Transverse colon (tissue), 4 donors: ENCODE results near the gene LMO4. TPM values are rescaled to one million over a fixed set of nuclear protein-coding genes. Genes with fewer than 3 reads are reported as not detected.
A peak's percentile ranks its signal among the peaks of the same experiment; 100 is the strongest.

Experiments used
- DNase-seq: peaks from one replicate; pipeline ENCODE4 v3.0.0-alpha.2; 2019
- H3K27ac ChIP-seq, 4 donors: fragments of 200-600 bp; sonication (generic); 2 replicates each; pipeline ENCODE4 v1.5.1; 2016 to 2018; ENCODE audit warnings: inconsistent platforms in 4 of 4
- H3K27me3 ChIP-seq: fragments of 200-600 bp; sonication (generic); 2 replicates; pipeline ENCODE4 v1.5.1; 2017; ENCODE audit warnings: inconsistent platforms
- H3K36me3 ChIP-seq, 4 donors: fragments of 200-600 bp; sonication (generic); 2 replicates each; pipeline ENCODE4 v1.5.1; 2017 to 2019; ENCODE audit warnings: inconsistent platforms in 4 of 4
- H3K4me1 ChIP-seq, 4 donors: fragments of 200-600 bp; sonication (generic); 2 replicates each; pipeline ENCODE4 v1.5.1; 2017 to 2020; ENCODE audit warnings: inconsistent platforms in 4 of 4
- H3K4me3 ChIP-seq, 4 donors: fragments of 200-600 bp; sonication (generic); 1 replicate in 1 of 4; 2 replicates in 3 of 4; pipeline versions ENCODE4 v1.5.1 to v1.6.1; 2017 to 2019; ENCODE audit warnings: inconsistent platforms in 4 of 4
- H3K9me3 ChIP-seq, 2 donors: fragments of 200-600 bp; sonication (generic); 2 replicates each; pipeline ENCODE4 v1.5.1; 2017 to 2019; ENCODE audit warnings: inconsistent platforms in 2 of 2
- CTCF ChIP-seq, 5 experiments: fragments of 200-600 bp in 3 of 5; fragments of 450-650 bp in 2 of 5; sonication (generic) in 3 of 5; IDR thresholded peaks; 1 replicate in 2 of 5; 2 replicates in 3 of 5; pipeline ENCODE4 v1.5.1; 2016 to 2017; ENCODE audit warnings: antibody characterized with exemption in 5 of 5, inconsistent platforms in 3 of 5, mild to moderate bottlenecking in 2 of 5, moderate library complexity in 1 of 5
- EP300 ChIP-seq: sonication (generic); formaldehyde crosslinking; IDR thresholded peaks from one replicate; pipeline ENCODE4 v1.6.1; 2017; ENCODE audit warnings: antibody characterized with exemption, low read depth
- POLR2A ChIP-seq: fragments of 450-650 bp; IDR thresholded peaks from one replicate; pipeline ENCODE4 v1.6.1; 2016; ENCODE audit warnings: antibody characterized with exemption, mild to moderate bottlenecking, moderate library complexity
- POLR2AphosphoS5 ChIP-seq, 3 donors: sonication (generic); formaldehyde crosslinking; IDR thresholded peaks; one replicate each; pipeline ENCODE4 v1.6.1; 2016; ENCODE audit warnings: antibody characterized with exemption in 3 of 3
- WGBS, 2 donors: methylation state at CpG; one replicate each; pipeline ENCODE4 v1.1.5; 2018; ENCODE audit warnings: low coverage in 1 of 2; 5-methylcytosine and 5-hydroxymethylcytosine counted together
- in situ Hi-C, 4 donors: fragments of 200-750 bp; cut with MboI; loops; one replicate each; pipeline versions ENCODE4 v1.15.0 to v1.15.1; 2017; ENCODE audit warnings: low sequenced_read_pairs in 3 of 4, low pct_ligation_motif_present in 1 of 4, low pct_unique_long_range_greater_than_20kb in 1 of 4
- intact Hi-C: fragments of 100-400 bp; cut with DNase I; formaldehyde crosslinking; loops from one replicate; pipeline ENCODE4 v1.15.1; 2023; ENCODE audit warnings: low total_unique reads
- total RNA-seq, 4 donors: library from RNA; depleted of rRNA; stranded (reverse); fragments of >200 nt; gene quantifications; one replicate each; pipeline ENCODE4 v1.1.0, GENCODE V29; 2016

The LMO4 gene
- total RNA-seq, 4 donors from 2014 or later = 8.4 to 22.4 (median 16.4) TPM

GRCh38 chr1:87333692-87334347 lies 5.1 kb downstream of the LMO4 start:
- in situ Hi-C loops (no loop called here), intact Hi-C loops (loop anchor here (10.0 kb wide), 1 partner anchor 351 kb away; no protein-coding TSS in a partner anchor)
- peak overlapping the region; percentile 57 to 78 (median 68) for H3K4me3 ChIP-seq
- no peaks in the 10 kb centered on the region for H3K9me3 ChIP-seq
- DNase-seq = no peak
- peak overlapping the region; percentile 98 to 99 (median 99) for H3K27ac ChIP-seq
- no peak for TF ChIP-seq EP300
- TF ChIP-seq POLR2AphosphoS5 (IDR thresholded peaks at IDR 0.05) = peak in 1 of 3 donors; percentile 25
- no peak for TF ChIP-seq CTCF (IDR thresholded peaks at IDR 0.05)
- no peak for TF ChIP-seq POLR2A
- no peaks in the 10 kb centered on the region for H3K36me3 ChIP-seq
- WGBS, 2 donors = 46% methylated on average over 7 to 10 of the region's 10 CpGs
- H3K4me1 ChIP-seq = peaks cover 13 to 62% (median 30%) of the 10 kb centered on the region in 4 donors
- no peaks in the 10 kb centered on the region for H3K27me3 ChIP-seq

- intact Hi-C loops = loop anchor here (10.0 kb wide), 1 partner anchor 350 kb away; no protein-coding TSS in a partner anchor
- Histone ChIP-seq H3K9me3 (no peaks in the 10 kb centered on the region), H3K36me3 (peaks cover 0 to 4% (median 0%) of the 10 kb centered on the region in 4 donors), H3K27me3 (no peaks in the 10 kb centered on the region), H3K4me3 (peak overlapping the region; percentile 57 to 78 (median 68)), H3K27ac (peak overlapping the region; percentile 98 to 99 (median 99)), H3K4me1 (peaks cover 13 to 62% (median 30%) of the 10 kb centered on the region in 4 donors)
- in situ Hi-C loops = no loop called here
- TF ChIP-seq CTCF (IDR thresholded peaks at IDR 0.05) (peak in 1 of 5 experiments; percentile 9), POLR2A (no peak)
- peak; percentile 16 for DNase-seq
- 7 to 25% methylated on average over 3 to 28 of the region's 28 CpGs for WGBS, 2 donors
These were observed 5.9 kb downstream of the LMO4 start for GRCh38 chr1:87334351-87335174.

- Histone ChIP-seq H3K27ac (peak overlapping the region; percentile 98 to 99 (median 99)), H3K9me3 (no peaks in the 10 kb centered on the region), H3K4me1 (peaks cover 13 to 61% (median 28%) of the 10 kb centered on the region in 4 donors), H3K36me3 (peaks cover 0 to 12% (median 2%) of the 10 kb centered on the region in 4 donors), H3K27me3 (no peaks in the 10 kb centered on the region), H3K4me3 (peak overlapping the region; percentile 57 to 78 (median 68))
- TF ChIP-seq POLR2A (no peak), EP300 (no peak), POLR2AphosphoS5 (IDR thresholded peaks at IDR 0.05) (peak in 2 of 3 donors; percentile 22 to 45), CTCF (IDR thresholded peaks at IDR 0.05) (peak in 1 of 5 experiments; percentile 28)
- intact Hi-C loops (loop anchor here (10.0 kb wide), 1 partner anchor 349 kb away; no protein-coding TSS in a partner anchor), in situ Hi-C loops (no loop called here)
- peak; percentile 87 for DNase-seq
- 0% methylated on average over 11 to 31 of the region's 60 CpGs for WGBS, 2 donors
These were observed 6.7 kb downstream of the LMO4 start for GRCh38 chr1:87335175-87335884.
